Thoracic aorta (tissue), 2 donors: ENCODE results near the gene GLT1D1. TPM values are rescaled to one million over a fixed set of nuclear protein-coding genes. Genes with fewer than 3 reads are reported as not detected.
A peak's percentile ranks its signal among the peaks of the same experiment; 100 is the strongest.
"Not testable (repeated sequence)": the region's sequence is repeated elsewhere in the genome, so short reads cannot be mapped to it uniquely, and the experiment has no call there.

Experiments
- ATAC-seq: fragments of 150-250 bp; one replicate; pipeline ENCODE4 v1.8.0; 2017; ENCODE audit warnings: low read depth; ENCODE audit not compliant: insufficient number of reproducible peaks, low FRiP score
- DNase-seq: peaks from one replicate; pipeline ENCODE4 v3.0.0-alpha.2; 2020; ENCODE audit warnings: low spot score
- H3K27ac ChIP-seq, 2 donors: fragments of 200-600 bp; sonication (generic); 1 replicate in 1 of 2; 2 replicates in 1 of 2; pipeline ENCODE4 v1.5.1; 2016; ENCODE audit warnings: mild to moderate bottlenecking in 2 of 2, moderate library complexity in 2 of 2
- H3K27me3 ChIP-seq: fragments of 200-600 bp; sonication (generic); replicated peaks from 2 replicates; pipeline ENCODE4 v1.6.0; 2016; ENCODE audit warnings: mild to moderate bottlenecking; ENCODE audit not compliant: insufficient read depth
- H3K36me3 ChIP-seq: fragments of 200-600 bp; sonication (generic); one replicate; pipeline ENCODE4 v1.5.1; 2016
- H3K4me1 ChIP-seq, 2 donors: fragments of 200-600 bp; sonication (generic); 1 replicate in 1 of 2; 2 replicates in 1 of 2; pipeline versions ENCODE4 v1.5.1 to v1.6.0; 2016; ENCODE audit warnings: low read depth in 2 of 2, mild to moderate bottlenecking in 1 of 2; ENCODE audit not compliant: control insufficient read depth in 1 of 2
- H3K4me3 ChIP-seq: fragments of 200-600 bp; sonication (generic); 2 replicates; pipeline ENCODE4 v1.5.1; 2016; ENCODE audit warnings: mild to moderate bottlenecking
- H3K9me3 ChIP-seq: fragments of 200-600 bp; sonication (generic); 2 replicates; pipeline ENCODE4 v1.5.1; 2016
- CTCF ChIP-seq: fragments of 200-600 bp; sonication (generic); IDR thresholded peaks from one replicate; pipeline ENCODE4 v1.5.1; 2019; ENCODE audit warnings: antibody characterized with exemption
- total RNA-seq, 2 donors: library from RNA; depleted of rRNA; stranded (reverse); fragments of >200 nt; gene quantifications; one replicate each; pipeline versions ENCODE4 v1.1.0 to v1.2.3, GENCODE V29; 2016

The GLT1D1 gene
- under 1 TPM; 0.68 to 0.85 TPM for total RNA-seq

- TF ChIP-seq CTCF, result no peak
- Histone ChIP-seq H3K4me3 (peak within 1 kb of the TSS; percentile 60), H3K4me1 (no peaks in the 10 kb centered on the region), H3K27me3 (no peaks in the 10 kb centered on the region), H3K36me3 (no peaks in the 10 kb centered on the region), H3K9me3 (no peaks in the 10 kb centered on the region), H3K27ac (no peak within 1 kb of the TSS)
- ATAC-seq (no peak), DNase-seq (no peak)
Observed at GRCh38 chr12:128852885-128853599, at the start of gene GLT1D1. Gene GLT1D1, plus strand, starts transcription at chr12:128853478. Its CDS starts 104 bp downstream, at chr12:128853582.

- Histone ChIP-seq H3K27me3 (no peaks in the 10 kb centered on the region), H3K9me3 (no peaks in the 10 kb centered on the region), H3K4me3 (no peak overlapping the region), H3K4me1 (peaks cover 18 to 26% of the 10 kb centered on the region in 2 donors), H3K27ac (no peak overlapping the region), H3K36me3 (peaks cover 39% of the 10 kb centered on the region)
- no peak for TF ChIP-seq CTCF
- ATAC-seq, result no peak
- no peak for DNase-seq
Observed at GRCh38 chr12:128803788-128804187, 49.5 kb upstream of the GLT1D1 start.

- ATAC-seq, result no peak
- Histone ChIP-seq H3K4me3 (no peak overlapping the region), H3K27me3 (no peaks in the 10 kb centered on the region), H3K27ac (no peak overlapping the region), H3K36me3 (peaks cover 33% of the 10 kb centered on the region), H3K9me3 (no peaks in the 10 kb centered on the region), H3K4me1 (peaks cover 20 to 36% of the 10 kb centered on the region in 2 donors)
- no peak for DNase-seq
- no peak for TF ChIP-seq CTCF
Observed at GRCh38 chr12:128804762-128805161, 48.5 kb upstream of the GLT1D1 start.

GRCh38 chr12:128805406-128805805 lies 47.9 kb upstream of the GLT1D1 start:
- peaks cover 27% of the 10 kb centered on the region for H3K36me3 ChIP-seq

GRCh38 chr12:128806573-128806972 lies 46.7 kb upstream of the GLT1D1 start:
- Histone ChIP-seq H3K27me3 (no peaks in the 10 kb centered on the region), H3K27ac (no peak overlapping the region), H3K9me3 (no peaks in the 10 kb centered on the region), H3K36me3 (peaks cover 23% of the 10 kb centered on the region), H3K4me3 (no peak overlapping the region), H3K4me1 (peaks cover 22 to 48% of the 10 kb centered on the region in 2 donors)
- DNase-seq (no peak), ATAC-seq (no peak)
- no peak for TF ChIP-seq CTCF

More at GRCh38 chr12:128805406-128805805, 47.9 kb upstream of the GLT1D1 start:
- H3K27ac ChIP-seq, ATAC-seq, H3K9me3 ChIP-seq, DNase-seq, H3K27me3 ChIP-seq, H3K4me3 ChIP-seq: not testable (repeated sequence)
- peaks cover 25 to 42% of the 10 kb centered on the region in 2 donors for H3K4me1 ChIP-seq
